ENCODE data around the gene CACNA2D3.

The CACNA2D3 gene

GRCh38 chr3:54171951-54172350, 49.6 kb downstream of the CACNA2D3 start:
- no peak for DNase-seq

- no peak for DNase-seq
Observed at GRCh38 chr3:54173371-54173770, 51.0 kb downstream of the CACNA2D3 start.

GRCh38 chr3:54176106-54176505, 53.8 kb downstream of the CACNA2D3 start:
- no peak for DNase-seq

GRCh38 chr3:54177816-54178215, 55.5 kb downstream of the CACNA2D3 start:
- DNase-seq: no peak

GRCh38 chr3:54178376-54178775, 56.0 kb downstream of the CACNA2D3 start:
- DNase-seq: no peak

GRCh38 chr3:54180921-54181320, 58.6 kb downstream of the CACNA2D3 start:
- no peak for DNase-seq

GRCh38 chr3:54182242-54182641, 59.9 kb downstream of the CACNA2D3 start:
- DNase-seq: no peak

GRCh38 chr3:54185740-54186139, 63.4 kb downstream of the CACNA2D3 start:
- no peak for DNase-seq

GRCh38 chr3:54188176-54188791, 65.9 kb downstream of the CACNA2D3 start:
- no peak for DNase-seq

GRCh38 chr3:54191220-54191619, 68.9 kb downstream of the CACNA2D3 start:
- no peak for DNase-seq

- no peak for DNase-seq
Observed at GRCh38 chr3:54192026-54192425, 69.7 kb downstream of the CACNA2D3 start.

GRCh38 chr3:54193093-54193492, 70.7 kb downstream of the CACNA2D3 start:
- DNase-seq: no peak

GRCh38 chr3:54196360-54196991, 74.1 kb downstream of the CACNA2D3 start:
- no peak for DNase-seq

- no peak for DNase-seq
Observed at GRCh38 chr3:54197509-54197908, 75.2 kb downstream of the CACNA2D3 start.

GRCh38 chr3:54198556-54198955, 76.2 kb downstream of the CACNA2D3 start:
- DNase-seq: no peak

GRCh38 chr3:54202054-54202453, 79.7 kb downstream of the CACNA2D3 start:
- DNase-seq: no peak

- no peak for DNase-seq
Observed at GRCh38 chr3:54202651-54203248, 80.4 kb downstream of the CACNA2D3 start.

GRCh38 chr3:54206874-54207273, 84.5 kb downstream of the CACNA2D3 start:
- DNase-seq: no peak

- no peak for DNase-seq
Observed at GRCh38 chr3:54211097-54211496, 88.7 kb downstream of the CACNA2D3 start.

- no peak for DNase-seq
Observed at GRCh38 chr3:54212723-54213122, 90.4 kb downstream of the CACNA2D3 start.

GRCh38 chr3:54213907-54214306, 91.6 kb downstream of the CACNA2D3 start:
- DNase-seq: no peak

- DNase-seq: no peak
Observed at GRCh38 chr3:54214845-54215244, 92.5 kb downstream of the CACNA2D3 start.

- DNase-seq: no peak
Observed at GRCh38 chr3:54215521-54215920, 93.2 kb downstream of the CACNA2D3 start.

GRCh38 chr3:54217828-54218227, 95.5 kb downstream of the CACNA2D3 start:
- no peak for DNase-seq

- no peak for DNase-seq
Observed at GRCh38 chr3:54222316-54222715, 100.0 kb downstream of the CACNA2D3 start.

Data from SIG-M5 (cell line).